HFF-Myc (cell line): ENCODE measurements around the gene PSME1.
"Not testable (repeated sequence)": the region's sequence is repeated elsewhere in the genome, so short reads cannot be mapped to it uniquely, and the experiment has no call there.

Experiments used
- DNase-seq: peaks from one replicate; pipeline ENCODE4 v3.0.0-alpha.2; 2011; ENCODE audit warnings: low read depth; ENCODE audit errors: extremely low read depth
- H3K4me3 ChIP-seq: replicated peaks from 2 replicates; pipeline ENCODE4 v1.5.1; 2011; ENCODE audit warnings: low read depth, mild to moderate bottlenecking, control low read depth, low read length
- CTCF ChIP-seq: IDR thresholded peaks from 2 replicates; pipeline ENCODE4 v1.5.1; 2012; ENCODE audit warnings: mild to moderate bottlenecking, low read depth, low read length, control low read depth; ENCODE audit errors: missing control alignments

The PSME1 gene

DNA sequence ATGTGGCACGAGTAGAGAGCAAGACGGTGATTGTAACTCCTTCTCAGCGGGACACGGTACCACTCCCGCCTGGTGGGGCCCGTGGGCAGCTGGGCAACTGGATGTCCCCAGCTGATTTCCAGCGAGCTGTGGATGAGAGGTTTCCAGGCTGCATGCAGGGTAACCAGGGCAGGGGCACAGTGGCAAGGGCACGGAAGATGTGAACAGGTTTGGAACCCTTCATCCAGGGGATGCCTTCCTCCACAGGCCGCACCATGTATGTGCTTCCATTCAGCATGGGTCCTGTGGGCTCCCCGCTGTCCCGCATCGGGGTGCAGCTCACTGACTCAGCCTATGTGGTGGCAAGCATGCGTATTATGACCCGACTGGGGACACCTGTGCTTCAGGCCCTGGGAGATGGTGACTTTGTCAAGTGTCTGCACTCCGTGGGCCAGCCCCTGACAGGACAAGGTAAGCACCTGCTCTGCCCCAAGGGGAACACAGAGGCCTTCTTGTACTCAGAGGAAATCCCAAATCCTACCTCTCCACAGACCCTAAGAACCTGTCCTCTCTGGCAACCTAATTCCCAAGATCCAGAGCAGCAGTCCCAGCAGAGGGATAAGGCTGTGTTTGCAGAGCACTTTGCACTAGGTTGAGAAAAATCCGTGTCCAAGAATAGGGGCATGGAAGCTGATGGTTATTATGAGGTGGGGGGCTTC, 37.6 kb upstream of the PSME1 start:
- no peak for TF ChIP-seq CTCF
- no peak for DNase-seq
- no peak overlapping the region for H3K4me3 ChIP-seq

- DNase-seq, result no peak
- H3K4me3 ChIP-seq, result no peak overlapping the region
- no peak for TF ChIP-seq CTCF
Measured at GRCh38 chr14:24098927-24099813, 36.8 kb upstream of the PSME1 start.

GRCh38 chr14:24100197-24100981, 35.6 kb upstream of the PSME1 start:
- TF ChIP-seq CTCF, result no peak
- no peak for DNase-seq
- H3K4me3 ChIP-seq, result no peak overlapping the region

GRCh38 chr14:24100982-24101494, 35.0 kb upstream of the PSME1 start:
- no peak for TF ChIP-seq CTCF
- no peak for DNase-seq

DNA sequence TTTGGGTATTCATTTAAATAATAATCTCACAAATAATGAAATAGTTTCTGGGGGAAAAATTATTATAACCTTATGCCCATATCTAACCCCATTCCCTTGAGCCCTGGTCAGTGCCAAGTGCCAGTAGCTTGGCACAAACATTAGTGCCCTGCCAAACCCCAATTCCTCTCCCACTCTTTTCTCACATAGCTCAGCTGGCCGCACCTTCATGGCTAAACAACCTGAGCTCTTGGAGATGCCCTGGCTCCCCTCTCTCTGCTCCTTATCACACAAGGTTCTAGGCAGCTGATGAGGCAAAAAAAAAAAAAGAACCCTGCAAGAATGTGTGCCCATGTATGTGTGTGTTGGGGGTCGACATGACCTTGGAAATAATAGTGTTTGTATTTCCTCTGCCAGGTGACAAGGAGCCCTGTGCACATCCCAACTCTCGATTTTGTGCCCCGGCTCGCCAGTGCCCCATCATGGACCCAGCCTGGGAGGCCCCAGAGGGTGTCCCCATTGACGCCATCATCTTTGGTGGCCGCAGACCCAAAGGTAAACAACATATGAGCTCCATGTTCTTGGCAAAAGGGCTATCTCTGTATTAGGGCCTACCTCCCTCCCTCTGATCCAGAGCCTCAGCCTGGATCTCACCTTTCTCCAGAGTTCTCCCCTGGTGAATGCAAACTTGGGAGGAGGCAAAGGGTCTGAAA, 33.5 kb upstream of the PSME1 start:
- no peak overlapping the region for H3K4me3 ChIP-seq
- DNase-seq, result no peak
- TF ChIP-seq CTCF, result no peak

More at GRCh38 chr14:24100982-24101494, 35.0 kb upstream of the PSME1 start:
- H3K4me3 ChIP-seq, result no peak overlapping the region

- no peak for DNase-seq
- no peak overlapping the region for H3K4me3 ChIP-seq
- TF ChIP-seq CTCF, result no peak
Measured at GRCh38 chr14:24103451-24103850, 32.5 kb upstream of the PSME1 start.

DNA sequence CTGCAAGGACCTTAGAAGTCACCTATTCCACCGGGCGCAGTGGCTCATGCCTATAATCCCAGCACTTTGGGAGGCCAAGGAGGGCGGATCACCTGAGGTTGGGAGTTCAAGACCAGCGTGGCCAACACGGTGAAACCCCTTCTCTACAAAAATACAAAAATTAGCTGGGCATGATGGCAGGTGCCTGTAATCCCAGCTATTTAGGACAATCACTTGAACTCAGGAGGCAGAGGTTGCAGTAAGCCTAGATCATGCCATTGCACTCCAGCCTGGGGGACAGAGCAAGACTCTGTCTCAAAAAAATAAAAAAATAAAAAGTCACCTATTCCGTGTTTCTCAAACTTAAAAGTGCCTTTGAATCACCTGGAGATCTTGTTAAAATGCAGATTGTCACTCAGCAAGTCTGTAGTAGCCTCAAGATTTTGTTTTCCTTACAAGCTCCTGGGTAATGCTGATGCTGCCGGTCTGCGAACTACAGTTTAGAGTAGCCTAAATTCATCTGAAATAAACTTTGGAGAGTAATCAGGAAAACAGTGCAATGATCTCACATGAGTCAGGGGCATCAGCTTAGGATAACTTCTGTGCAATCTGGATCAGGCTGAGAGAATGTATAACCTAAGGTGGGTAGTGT, 30.3 kb upstream of the PSME1 start:
- not testable (repeated sequence) for H3K4me3 ChIP-seq

More for the DNA sequence above, 30.3 kb upstream of the PSME1 start:
- not testable (repeated sequence) for DNase-seq
